ENCODE data around the gene GIPR. TPM values are rescaled to one million over a fixed set of nuclear protein-coding genes. Genes with fewer than 3 reads are reported as not detected.
A peak's percentile ranks its signal among the peaks of the same experiment; 100 is the strongest.

Gene GIPR
- total RNA-seq, 1 experiment from 2014 or later = 0.12 TPM

DNA sequence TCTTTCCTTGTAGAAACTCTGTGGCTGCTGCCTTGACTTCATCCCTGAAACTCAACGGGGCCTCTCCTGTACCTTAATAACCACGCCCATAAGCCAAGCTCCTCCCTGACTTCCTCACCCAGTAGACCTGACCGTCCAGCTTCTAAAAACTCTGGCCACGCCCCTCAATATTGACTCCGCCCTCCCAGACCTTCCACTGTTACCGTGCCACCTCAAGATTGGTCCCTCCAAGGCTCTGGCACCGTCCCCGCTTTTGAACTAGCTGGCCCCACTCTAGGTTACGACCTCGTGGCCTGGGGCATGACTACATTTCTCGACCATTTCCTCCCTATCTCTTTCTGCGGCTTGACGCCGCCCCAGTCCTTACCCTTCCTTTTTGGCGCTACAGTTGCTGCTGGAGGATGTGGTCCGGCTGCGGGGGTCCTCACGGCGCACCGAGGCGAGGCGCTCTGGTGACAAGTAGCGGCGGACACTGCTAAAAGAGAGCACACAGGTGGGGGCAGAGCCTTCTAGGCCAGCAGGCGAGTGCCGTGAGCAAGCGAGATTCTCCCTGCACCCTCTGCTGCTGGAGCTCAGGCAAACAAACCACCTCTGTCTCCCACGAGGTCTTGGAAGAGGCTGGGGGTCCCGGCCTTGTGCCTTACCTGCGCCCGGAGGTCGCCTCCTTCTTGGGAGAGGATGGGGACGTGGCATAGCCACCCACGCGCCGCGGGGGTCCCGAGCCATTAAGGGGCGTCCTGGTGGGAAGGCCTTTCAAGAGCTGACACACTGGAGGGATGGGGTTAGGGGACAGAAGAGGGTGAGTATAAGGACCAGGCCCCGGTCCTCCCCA, 26.5 kb upstream of the GIPR start:
- H3K4me1 ChIP-seq = peaks cover 10% of the 10 kb centered on the region; the same call in 1 of the 2 replicates
- DNase-seq = peak; percentile 88 to 93
- H3K27me3 ChIP-seq = no peaks in the 10 kb centered on the region
- H3K36me3 ChIP-seq = no peaks in the 10 kb centered on the region
- H3K9me3 ChIP-seq (replicated peaks) = no peaks in the 10 kb centered on the region
- no peak overlapping the region for H3K27ac ChIP-seq
- H3K4me3 ChIP-seq = peak overlapping the region; percentile 48

DNA sequence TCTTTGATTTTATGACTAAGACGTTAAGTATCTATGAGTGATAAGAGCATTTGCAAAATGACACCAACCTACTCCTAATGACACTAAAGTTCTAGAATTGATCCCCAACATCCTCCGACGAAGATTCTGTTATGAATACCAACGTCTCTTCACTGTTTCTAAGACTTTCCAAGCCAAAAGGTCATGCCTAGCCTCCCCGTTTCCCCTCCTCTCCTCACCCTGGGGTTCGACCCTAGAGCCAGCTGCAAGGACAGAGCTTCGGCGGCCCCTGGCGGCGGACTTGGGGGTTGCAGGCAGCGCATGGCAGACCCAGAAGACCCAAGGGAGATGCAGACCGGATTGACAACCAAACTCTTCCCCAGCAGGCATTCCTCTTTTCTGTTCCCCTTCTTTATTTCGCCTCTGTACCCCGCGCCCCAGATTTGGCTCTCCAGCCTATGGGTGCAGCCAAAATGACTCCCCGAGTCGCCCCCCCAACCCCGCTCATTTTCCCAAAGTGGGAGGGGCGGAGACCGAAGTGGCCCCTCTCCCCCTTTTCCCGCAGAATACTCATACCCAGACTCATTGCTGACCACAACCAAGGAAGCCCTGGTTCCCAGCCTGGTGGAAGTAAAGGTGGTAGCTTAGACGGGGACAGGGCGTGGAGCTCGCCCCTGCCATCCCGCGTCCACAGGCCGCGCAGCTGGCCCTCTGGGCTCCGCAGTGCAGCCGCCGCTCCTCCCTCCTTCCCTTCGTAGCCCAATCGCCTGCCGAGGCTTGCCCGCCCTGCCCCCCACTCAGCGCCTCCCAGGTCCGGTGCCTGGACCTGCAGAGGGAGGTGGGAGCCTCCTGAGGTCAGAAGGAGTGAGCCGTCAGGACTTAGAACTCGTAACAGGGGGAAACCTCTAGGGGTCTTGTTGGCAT, 24.7 kb upstream of the GIPR start:
- H3K27me3 ChIP-seq = no peaks in the 10 kb centered on the region
- H3K9me3 ChIP-seq (replicated peaks) = no peaks in the 10 kb centered on the region
- H3K27ac ChIP-seq = no peak overlapping the region
- H3K4me3 ChIP-seq = peak overlapping the region; percentile 14; the same call in 1 of the 2 replicates
- peak; percentile 87 to 90 for DNase-seq
- H3K36me3 ChIP-seq = no peaks in the 10 kb centered on the region
- peaks cover 10% of the 10 kb centered on the region; the same call in 1 of the 2 replicates for H3K4me1 ChIP-seq

DNA sequence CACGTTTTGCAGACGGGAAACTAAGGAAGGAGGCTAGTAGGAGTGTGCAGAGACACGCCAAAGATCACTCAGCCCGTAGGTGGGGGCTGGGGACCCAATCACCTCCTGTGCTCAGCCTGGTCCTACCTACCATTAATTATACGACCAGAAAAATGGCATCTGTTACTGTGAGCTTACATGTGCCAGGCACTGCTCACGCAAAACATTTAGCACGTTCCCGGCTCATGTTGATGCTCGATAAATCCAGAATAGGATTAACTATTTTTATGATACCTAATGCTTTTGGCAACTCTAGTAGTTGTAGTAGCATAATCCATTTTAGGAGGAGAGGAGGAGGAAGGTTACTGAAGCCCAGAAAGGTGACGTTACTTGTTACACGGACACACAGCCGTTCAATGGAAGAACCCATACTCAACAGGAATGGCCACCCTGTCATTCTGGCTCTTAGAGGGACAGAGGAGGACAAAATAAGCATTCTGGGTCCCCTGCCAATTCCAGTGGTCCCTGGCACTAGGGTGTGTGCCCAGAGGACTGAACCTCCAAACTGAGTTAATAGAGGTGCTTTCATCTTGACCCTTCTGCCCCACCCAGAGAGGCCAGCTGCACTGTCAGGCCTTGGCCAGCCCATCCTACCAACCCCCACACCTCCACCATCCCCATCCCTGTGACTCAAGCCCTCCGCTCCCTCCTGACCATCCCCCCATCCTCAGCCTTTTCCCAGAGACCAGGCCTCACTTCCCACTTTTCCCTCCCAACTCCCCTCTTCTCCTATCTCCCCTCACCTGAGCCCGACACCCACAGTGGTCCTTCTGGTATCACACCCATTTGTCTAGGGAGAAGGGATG, 23.9 kb upstream of the GIPR start:
- no peaks in the 10 kb centered on the region for H3K9me3 ChIP-seq (replicated peaks)
- no peaks in the 10 kb centered on the region for H3K27me3 ChIP-seq
- peaks cover 10% of the 10 kb centered on the region; the same call in 1 of the 2 replicates for H3K4me1 ChIP-seq
- DNase-seq = no peak
- no peak overlapping the region for H3K4me3 ChIP-seq
- H3K27ac ChIP-seq = no peak overlapping the region
- H3K36me3 ChIP-seq = no peaks in the 10 kb centered on the region

DNA sequence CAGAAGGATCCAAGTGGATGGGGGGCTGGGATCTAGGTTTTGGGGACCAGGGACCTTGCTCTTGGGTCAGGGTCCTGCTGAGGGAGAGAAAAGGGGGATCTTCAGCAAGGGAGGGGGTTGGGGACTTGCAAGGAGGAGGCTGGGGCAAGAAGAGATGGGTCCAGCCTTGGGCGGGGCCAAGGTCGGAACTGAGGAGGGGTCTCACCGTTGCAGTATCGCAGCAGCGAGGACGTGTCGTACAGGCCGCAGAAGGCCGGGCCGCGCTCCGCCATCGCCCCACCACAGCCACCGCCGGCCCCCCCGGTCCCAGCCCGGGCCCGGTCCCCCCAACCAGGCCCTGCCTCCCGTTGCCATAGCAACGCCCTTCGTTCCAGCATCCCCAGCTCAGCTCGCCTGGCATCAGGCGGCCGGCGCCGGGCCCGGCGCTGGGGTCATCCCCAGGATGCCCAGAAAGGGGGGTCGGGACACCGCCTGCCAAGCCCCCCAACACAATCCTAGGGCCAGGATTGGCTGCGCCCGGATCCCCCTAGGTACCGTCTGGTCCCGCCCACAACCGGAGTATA, 22.9 kb upstream of the GIPR start:
- no peak for DNase-seq
- H3K27ac ChIP-seq = no peak overlapping the region
- H3K36me3 ChIP-seq = no peaks in the 10 kb centered on the region
- no peaks in the 10 kb centered on the region for H3K9me3 ChIP-seq (replicated peaks)
- H3K27me3 ChIP-seq = no peaks in the 10 kb centered on the region
- peaks cover 10% of the 10 kb centered on the region; the same call in 1 of the 2 replicates for H3K4me1 ChIP-seq
- H3K4me3 ChIP-seq = peak overlapping the region; percentile 44

DNA sequence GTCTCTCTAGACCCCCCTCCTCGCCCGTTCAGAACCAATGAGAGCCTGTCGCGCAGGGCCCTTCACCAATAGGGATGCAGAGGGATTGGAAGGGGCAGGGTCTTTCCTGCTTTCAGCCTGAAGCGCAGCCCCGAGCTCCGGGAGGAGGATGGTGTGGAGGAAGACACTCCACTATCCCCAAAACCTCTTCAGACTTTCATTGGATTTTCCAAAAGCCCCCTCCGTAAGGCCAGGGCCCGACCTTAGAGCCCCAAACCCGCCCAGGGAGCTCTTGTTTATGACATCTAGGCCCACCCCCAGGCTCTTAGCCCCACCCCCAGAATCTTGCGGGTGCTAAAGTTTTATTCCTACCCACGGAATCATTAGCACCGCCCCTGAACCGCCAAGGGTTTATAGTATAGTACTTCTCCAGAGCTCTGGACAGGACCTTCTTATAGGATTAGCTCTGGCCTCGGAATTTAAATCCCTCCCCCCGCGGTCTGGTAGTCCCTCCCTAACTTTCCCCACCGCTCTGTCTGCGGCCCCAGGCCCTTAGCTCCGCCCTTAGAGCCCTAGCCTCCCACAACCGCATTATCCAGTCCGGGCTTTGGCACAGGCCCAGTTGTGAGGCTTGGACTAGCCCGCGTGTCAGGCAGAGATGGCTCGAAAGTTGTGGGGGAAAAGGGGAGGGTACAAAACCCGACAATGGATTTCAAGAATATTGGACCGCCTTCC, 22.2 kb upstream of the GIPR start:
- Histone ChIP-seq H3K27me3 (no peaks in the 10 kb centered on the region), H3K27ac (no peak overlapping the region)
- DNase-seq = peak; percentile 92 to 96

DNA sequence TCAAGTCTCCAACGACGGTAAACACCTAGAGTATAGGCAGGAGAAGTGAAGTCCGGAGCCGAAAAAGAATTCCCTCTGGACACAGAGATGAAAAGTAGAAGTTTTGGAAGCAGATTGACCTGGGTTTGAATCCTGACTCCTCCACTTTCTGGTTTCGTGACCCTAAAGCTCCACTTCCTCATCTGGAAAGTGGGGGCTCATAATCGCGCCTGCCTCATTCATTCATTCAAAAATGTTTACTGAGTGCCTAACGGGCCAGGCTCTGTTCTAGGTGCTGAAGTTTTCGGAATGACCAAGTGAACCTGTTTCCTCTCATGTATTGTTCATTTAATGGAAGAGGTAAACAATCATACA, 21.7 kb upstream of the GIPR start:
- Histone ChIP-seq H3K27me3 (no peaks in the 10 kb centered on the region), H3K36me3 (no peaks in the 10 kb centered on the region), H3K4me1 (peaks cover 10% of the 10 kb centered on the region; the same call in 1 of the 2 replicates), H3K4me3 (peak overlapping the region; percentile 44), H3K9me3 (replicated peaks) (no peaks in the 10 kb centered on the region), H3K27ac (no peak overlapping the region)
- DNase-seq = no peak

More for the DNA sequence above, 22.2 kb upstream of the GIPR start:
- peak overlapping the region; percentile 44 for H3K4me3 ChIP-seq
- H3K4me1 ChIP-seq = peaks cover 10% of the 10 kb centered on the region; the same call in 1 of the 2 replicates
- no peaks in the 10 kb centered on the region for H3K9me3 ChIP-seq (replicated peaks)
- H3K36me3 ChIP-seq = no peaks in the 10 kb centered on the region

DNA sequence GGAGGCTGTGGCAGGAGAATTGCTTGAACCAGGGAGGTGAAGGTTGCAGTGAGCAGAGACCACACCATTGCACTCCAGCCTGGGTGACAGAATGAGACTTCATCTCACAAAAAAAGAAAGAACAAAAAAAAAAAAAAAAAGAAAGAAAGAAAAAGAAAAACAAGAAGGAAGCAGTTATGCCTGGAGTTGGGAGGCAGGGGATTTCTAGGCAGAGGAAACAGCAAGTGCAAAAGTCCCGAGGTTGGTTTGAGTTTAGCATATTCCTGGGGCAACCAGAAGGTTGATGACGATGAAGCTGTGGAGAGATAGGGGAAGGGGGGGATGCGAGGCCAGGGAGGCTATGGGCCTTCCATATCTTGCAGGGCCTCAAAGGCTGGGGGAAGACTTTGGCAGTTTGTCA, 17.3 kb upstream of the GIPR start:
- no peak for DNase-seq
- Histone ChIP-seq H3K9me3 (replicated peaks) (no peaks in the 10 kb centered on the region), H3K27me3 (no peaks in the 10 kb centered on the region), H3K4me3 (no peak overlapping the region), H3K4me1 (no peaks in the 10 kb centered on the region), H3K36me3 (no peaks in the 10 kb centered on the region), H3K27ac (no peak overlapping the region)

DNA sequence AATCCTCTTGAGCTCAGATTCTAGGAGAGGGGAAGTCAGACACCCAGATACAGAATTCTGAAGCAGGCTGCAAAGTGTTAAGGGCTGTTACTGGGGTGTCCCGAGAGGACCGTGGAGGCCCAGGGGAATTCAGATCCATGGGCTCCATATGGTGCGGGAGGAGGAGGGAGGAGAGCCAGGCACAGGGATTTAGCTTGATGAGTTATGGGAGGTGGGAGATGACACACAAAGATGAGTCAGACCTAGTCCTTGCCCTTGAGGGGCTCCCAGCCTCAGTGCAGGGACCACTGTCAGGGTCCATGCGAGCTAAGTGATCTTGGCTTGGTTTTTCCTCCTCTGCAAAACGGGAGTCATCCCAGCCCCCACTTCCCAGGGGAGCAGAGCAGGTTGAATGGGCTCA, 14.4 kb upstream of the GIPR start:
- no peak for DNase-seq
- Histone ChIP-seq H3K4me3 (no peak overlapping the region), H3K27ac (no peak overlapping the region), H3K9me3 (replicated peaks) (no peaks in the 10 kb centered on the region), H3K27me3 (no peaks in the 10 kb centered on the region; the same call in 1 of the 2 replicates), H3K4me1 (no peaks in the 10 kb centered on the region), H3K36me3 (no peaks in the 10 kb centered on the region)

DNA sequence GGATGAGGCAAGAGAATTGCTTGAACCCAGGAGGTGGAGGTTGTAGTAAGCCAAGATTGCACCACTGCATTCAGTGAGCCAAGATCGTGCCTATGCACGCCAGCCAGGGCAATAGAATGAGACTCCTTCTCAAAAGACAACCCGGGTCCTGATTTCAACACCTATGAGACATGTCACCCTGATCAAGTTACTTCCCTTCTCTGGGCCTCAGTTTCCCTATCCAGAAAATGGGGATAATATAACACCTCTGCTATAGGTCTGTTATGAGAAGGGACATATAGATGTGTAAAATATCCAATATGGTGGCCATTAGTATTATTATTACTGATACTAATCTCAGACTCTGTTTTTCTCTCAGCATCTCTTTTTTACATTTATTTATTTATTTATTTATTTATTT, 12.9 kb upstream of the GIPR start:
- no peaks in the 10 kb centered on the region for H3K9me3 ChIP-seq (replicated peaks)
- H3K27me3 ChIP-seq = no peaks in the 10 kb centered on the region; the same call in 1 of the 2 replicates
- H3K36me3 ChIP-seq = no peaks in the 10 kb centered on the region
- H3K4me1 ChIP-seq = no peaks in the 10 kb centered on the region
- no peak for DNase-seq
- no peak overlapping the region for H3K27ac ChIP-seq
- H3K4me3 ChIP-seq = no peak overlapping the region

DNA sequence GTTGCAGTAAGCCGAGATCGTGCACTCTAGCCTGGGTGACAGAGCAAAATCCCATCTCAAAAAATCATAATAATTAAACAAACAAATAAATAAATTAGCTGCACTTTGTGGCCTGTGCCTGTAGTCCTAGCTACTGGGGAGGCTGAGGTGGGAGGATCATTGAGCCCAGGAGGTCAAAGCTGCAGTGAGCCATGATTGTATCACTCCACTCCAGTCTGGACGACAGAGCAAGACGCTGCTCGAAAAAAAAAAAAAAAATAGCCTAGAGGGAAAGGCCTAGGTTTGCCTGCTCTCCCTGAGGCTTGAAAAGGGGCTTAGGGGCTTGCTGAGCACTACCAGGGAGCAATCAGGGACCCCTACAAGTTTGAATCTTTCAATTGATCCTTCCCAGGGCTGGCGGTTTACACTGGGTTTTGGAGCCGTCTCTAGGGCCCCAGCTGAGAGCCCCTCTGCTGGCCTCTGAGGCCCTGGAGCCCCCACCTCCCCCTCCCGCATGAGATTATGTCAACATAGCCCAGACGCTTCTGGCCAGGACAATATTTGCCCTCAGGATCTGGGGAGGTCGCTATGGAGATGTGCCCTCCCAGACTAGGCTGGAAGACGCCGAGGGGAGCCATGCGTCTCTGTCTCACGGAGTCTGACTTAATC, 10.4 kb upstream of the GIPR start:
- Histone ChIP-seq H3K36me3 (no peaks in the 10 kb centered on the region), H3K4me3 (no peak overlapping the region), H3K27me3 (no peaks in the 10 kb centered on the region; the same call in 1 of the 2 replicates), H3K4me1 (no peaks in the 10 kb centered on the region), H3K27ac (no peak overlapping the region), H3K9me3 (replicated peaks) (no peaks in the 10 kb centered on the region)
- DNase-seq = no peak

DNA sequence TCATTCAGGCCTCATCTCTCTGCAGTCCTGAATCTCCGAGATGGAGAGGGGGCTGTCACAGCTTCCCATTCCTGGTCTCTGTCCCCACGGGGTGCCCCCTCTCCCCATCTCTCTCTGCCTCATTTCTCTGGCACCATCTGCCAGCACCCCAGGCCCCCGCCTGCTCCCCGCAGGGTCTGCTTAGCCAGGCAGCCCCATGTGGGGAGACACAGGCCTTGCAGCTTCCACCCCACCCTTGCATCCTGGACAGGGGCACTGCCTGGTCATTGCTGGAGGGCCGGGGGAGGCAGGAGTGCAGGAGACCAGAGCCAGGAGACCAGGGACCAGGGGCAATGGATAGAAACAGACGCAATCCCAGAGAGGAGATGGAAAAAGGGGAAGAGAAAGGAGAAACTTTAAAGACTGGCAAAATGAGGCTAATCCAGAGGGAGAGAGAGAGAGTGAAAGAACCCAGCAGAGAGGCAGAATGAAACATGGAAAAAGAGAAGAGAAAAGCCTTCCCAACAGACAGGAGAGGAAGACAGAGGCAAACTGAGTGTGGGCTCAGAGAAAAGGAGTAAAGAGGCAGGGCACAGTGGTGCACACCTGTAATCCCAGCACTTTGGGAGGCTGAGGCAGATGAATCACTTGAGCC, 8.8 kb upstream of the GIPR start:
- H3K4me1 ChIP-seq = no peaks in the 10 kb centered on the region
- no peak for DNase-seq

DNA sequence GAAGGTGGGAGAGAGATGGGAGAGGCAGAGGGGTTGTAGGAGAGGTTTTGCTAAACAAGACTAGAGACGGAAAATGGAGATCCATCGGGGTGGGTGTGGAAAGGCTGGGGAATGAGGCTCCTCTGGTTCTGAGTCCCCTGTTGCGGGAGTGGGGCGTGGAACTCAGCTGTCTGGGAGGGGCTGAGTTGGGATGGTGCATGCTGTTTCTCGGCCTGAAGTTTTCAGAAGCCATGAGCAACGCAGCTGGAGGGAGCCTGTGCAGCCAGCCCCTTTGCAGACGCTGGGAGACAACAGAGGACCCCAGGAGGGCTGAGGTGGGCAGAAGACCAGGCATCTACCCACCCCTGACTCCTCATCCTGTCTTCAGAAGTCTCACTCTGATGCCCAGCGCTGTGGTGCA, 7.4 kb upstream of the GIPR start:
- no peaks in the 10 kb centered on the region; the same call in 1 of the 2 replicates for H3K27me3 ChIP-seq
- H3K4me3 ChIP-seq = no peak overlapping the region
- no peak overlapping the region for H3K27ac ChIP-seq
- H3K9me3 ChIP-seq (replicated peaks) = no peaks in the 10 kb centered on the region
- no peaks in the 10 kb centered on the region for H3K4me1 ChIP-seq
- no peak for DNase-seq
- H3K36me3 ChIP-seq = no peaks in the 10 kb centered on the region

More for the DNA sequence above, 8.8 kb upstream of the GIPR start:
- no peaks in the 10 kb centered on the region for H3K36me3 ChIP-seq
- no peak overlapping the region for H3K27ac ChIP-seq
- H3K9me3 ChIP-seq (replicated peaks) = no peaks in the 10 kb centered on the region
- no peaks in the 10 kb centered on the region; the same call in 1 of the 2 replicates for H3K27me3 ChIP-seq
- no peak overlapping the region for H3K4me3 ChIP-seq

DNA sequence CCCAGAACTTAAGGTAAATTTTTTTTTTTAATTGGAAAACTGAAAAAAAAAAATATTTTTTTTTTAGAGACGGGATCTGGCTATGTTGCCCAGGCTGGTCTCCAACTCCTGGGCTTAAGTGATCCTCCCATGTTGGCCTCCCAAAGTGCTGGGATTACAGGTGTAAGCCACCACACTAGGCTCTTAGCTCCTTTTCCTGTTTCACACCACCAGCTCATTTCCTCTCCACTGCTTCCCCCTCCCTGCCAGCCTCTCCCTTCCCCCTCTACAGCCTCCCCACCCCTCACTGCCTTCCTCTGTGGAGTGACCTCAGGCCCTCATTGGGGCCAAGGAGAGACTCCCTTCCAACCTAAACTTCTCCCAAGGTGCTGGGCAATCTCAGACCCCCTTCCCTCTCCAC, 4.2 kb upstream of the GIPR start:
- H3K27me3 ChIP-seq = no peaks in the 10 kb centered on the region; the same call in 1 of the 2 replicates

More for the DNA sequence above, 4.2 kb upstream of the GIPR start:
- no peak overlapping the region for H3K4me3 ChIP-seq
- H3K9me3 ChIP-seq (replicated peaks) = no peaks in the 10 kb centered on the region
- peaks cover 3% of the 10 kb centered on the region; the same call in 1 of the 2 replicates for H3K4me1 ChIP-seq
- H3K36me3 ChIP-seq = no peaks in the 10 kb centered on the region
- H3K27ac ChIP-seq = no peak overlapping the region
- no peak for DNase-seq

All from SJCRH30 (cell line).